ENCODE results near the gene DUSP9.
"Not testable (repeated sequence)": the region's sequence is repeated elsewhere in the genome, so short reads cannot be mapped to it uniquely, and the experiment has no call there.

Gene DUSP9, protein sequence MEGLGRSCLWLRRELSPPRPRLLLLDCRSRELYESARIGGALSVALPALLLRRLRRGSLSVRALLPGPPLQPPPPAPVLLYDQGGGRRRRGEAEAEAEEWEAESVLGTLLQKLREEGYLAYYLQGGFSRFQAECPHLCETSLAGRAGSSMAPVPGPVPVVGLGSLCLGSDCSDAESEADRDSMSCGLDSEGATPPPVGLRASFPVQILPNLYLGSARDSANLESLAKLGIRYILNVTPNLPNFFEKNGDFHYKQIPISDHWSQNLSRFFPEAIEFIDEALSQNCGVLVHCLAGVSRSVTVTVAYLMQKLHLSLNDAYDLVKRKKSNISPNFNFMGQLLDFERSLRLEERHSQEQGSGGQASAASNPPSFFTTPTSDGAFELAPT

GRCh38 chrX:153646620-153647373 lies at the start of gene DUSP9:
TSS of gene DUSP9 (plus strand) at chrX:153647203. CDS start at chrX:153647954, 751 bp downstream.
- Histone ChIP-seq H3K27ac (ENCODE audit: low read depth, low read length) (no peak within 1 kb of the TSS), H3K9ac (ENCODE audit: low read depth, low read length) (no peak within 1 kb of the TSS), H3K4me3 (ENCODE audit: low read depth, low read length) (no peak within 1 kb of the TSS; the same call in 1 of the 2 replicates), H3K36me3 (ENCODE audit: control insufficient read depth, insufficient read depth, low read length) (no peaks in the 10 kb centered on the region), H3K9me3 (ENCODE audit: control insufficient read depth, insufficient read depth, low read length) (peaks cover 39% of the 10 kb centered on the region), H3K4me1 (ENCODE audit: control insufficient read depth, insufficient read depth, low read length) (no peaks in the 10 kb centered on the region), H3K27me3 (ENCODE audit: control insufficient read depth, insufficient read depth, low read length) (peaks cover 72% of the 10 kb centered on the region)

DNA sequence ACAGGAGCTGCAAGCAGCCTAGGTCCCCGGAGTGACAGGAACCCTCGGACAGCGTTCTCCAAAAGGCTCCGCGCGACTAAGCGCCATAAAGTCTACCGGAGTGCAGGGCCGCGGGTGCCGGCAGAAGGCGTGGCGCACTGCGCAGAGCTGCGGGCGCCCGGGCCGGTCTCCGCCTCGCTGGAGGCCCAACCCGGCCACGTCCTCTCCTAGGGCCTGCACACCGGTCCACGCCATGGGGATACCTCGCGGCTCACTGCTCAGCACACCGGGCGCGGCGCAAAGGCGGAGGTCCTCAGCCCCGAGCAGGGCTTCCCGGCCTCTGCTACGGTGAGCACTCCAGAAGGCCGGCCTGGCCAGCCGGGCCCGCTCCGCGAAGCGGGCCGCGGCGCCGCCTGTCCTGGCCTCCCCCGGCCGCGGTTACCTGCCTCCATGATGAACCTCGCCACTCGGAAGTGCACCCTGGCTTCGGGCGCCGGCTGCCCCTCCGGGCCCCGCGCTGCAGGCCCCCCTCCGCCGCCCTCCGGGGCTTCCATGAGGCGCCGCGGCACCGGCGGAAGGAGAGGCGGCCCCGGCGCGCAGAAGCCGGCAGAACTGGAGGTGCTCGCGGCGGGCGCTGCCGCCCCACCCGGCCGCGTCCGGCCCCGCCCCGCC lies 48.3 kb upstream of the DUSP9 start, which contains the start of gene CCNQ:
CCNQ (minus strand) TSS at position 599 of the 651 bp plus-strand sequence; CDS start at position 533, 66 bp downstream.
- peak within 1 kb of the TSS; percentile 73 for H3K4me3 ChIP-seq (ENCODE audit: low read depth, low read length)
- peaks cover 3% of the 10 kb centered on the region; the same call in 1 of the 2 replicates for H3K27me3 ChIP-seq (ENCODE audit: control insufficient read depth, insufficient read depth, low read length)
- peaks cover 36% of the 10 kb centered on the region for H3K9me3 ChIP-seq (ENCODE audit: control insufficient read depth, insufficient read depth, low read length)
- peak within 1 kb of the TSS; percentile 48 for H3K9ac ChIP-seq (ENCODE audit: low read depth, low read length)
- H3K4me1 ChIP-seq (ENCODE audit: control insufficient read depth, insufficient read depth, low read length): no peaks in the 10 kb centered on the region
- H3K36me3 ChIP-seq (ENCODE audit: control insufficient read depth, insufficient read depth, low read length): peaks cover 7% of the 10 kb centered on the region; the same call in 1 of the 2 replicates
- no peak within 1 kb of the TSS for H3K27ac ChIP-seq (ENCODE audit: low read depth, low read length)

- Histone ChIP-seq H3K9ac (ENCODE audit: low read depth, low read length) (peak overlapping the region; percentile 48), H3K27me3 (ENCODE audit: control insufficient read depth, insufficient read depth, low read length) (peaks cover 3% of the 10 kb centered on the region; the same call in 1 of the 2 replicates), H3K9me3 (ENCODE audit: control insufficient read depth, insufficient read depth, low read length) (peaks cover 36% of the 10 kb centered on the region), H3K36me3 (ENCODE audit: control insufficient read depth, insufficient read depth, low read length) (no peaks in the 10 kb centered on the region), H3K4me3 (ENCODE audit: low read depth, low read length) (peak overlapping the region; percentile 73), H3K4me1 (ENCODE audit: control insufficient read depth, insufficient read depth, low read length) (no peaks in the 10 kb centered on the region), H3K27ac (ENCODE audit: low read depth, low read length) (no peak overlapping the region)
Observed at GRCh38 chrX:153599192-153600031, 47.6 kb upstream of the DUSP9 start.

DNA sequence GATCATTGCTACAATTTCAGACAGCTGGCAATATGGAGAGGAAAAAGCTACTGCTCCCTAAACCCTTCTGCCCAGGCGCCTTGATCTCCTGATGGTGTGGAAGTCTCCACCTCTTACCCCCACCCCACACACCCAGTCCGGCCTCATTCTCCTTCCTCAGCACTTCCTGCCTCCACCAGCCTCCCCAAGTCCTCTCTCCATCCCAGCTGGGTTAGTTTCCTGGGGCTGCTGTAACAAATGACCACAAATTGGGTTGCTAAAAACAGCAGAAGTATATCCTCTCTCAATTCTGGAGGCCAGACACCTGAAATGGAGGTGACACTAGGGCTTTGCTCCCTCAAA lies 47.0 kb upstream of the DUSP9 start:
- Histone ChIP-seq H3K27ac (ENCODE audit: low read depth, low read length) (no peak overlapping the region), H3K9me3 (ENCODE audit: control insufficient read depth, insufficient read depth, low read length) (peaks cover 38% of the 10 kb centered on the region), H3K36me3 (ENCODE audit: control insufficient read depth, insufficient read depth, low read length) (no peaks in the 10 kb centered on the region), H3K9ac (ENCODE audit: low read depth, low read length) (no peak overlapping the region), H3K4me1 (ENCODE audit: control insufficient read depth, insufficient read depth, low read length) (no peaks in the 10 kb centered on the region), H3K27me3 (ENCODE audit: control insufficient read depth, insufficient read depth, low read length) (peaks cover 3% of the 10 kb centered on the region; the same call in 1 of the 2 replicates), H3K4me3 (ENCODE audit: low read depth, low read length) (peak overlapping the region; percentile 73)

DNA sequence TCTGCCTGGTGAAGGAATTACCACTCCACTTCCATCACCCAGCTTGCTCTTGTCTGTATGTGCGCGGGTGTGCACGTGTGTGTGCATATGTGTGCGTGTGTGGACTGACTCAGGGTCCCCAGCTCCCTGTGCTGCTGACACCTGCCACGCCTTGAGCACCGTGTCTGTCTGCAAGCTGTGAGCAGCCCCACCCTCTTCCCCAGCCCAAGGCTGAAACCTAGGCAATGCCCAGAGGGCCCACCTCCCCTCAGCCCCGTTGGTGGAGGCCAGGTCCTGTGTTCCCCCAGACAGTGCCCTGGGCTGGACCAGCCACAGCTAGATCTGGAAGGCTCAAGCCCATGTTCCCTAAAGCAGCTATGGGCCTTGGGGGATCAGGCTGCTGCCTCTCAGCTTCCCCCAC lies 46.1 kb upstream of the DUSP9 start:
- Histone ChIP-seq H3K9ac (ENCODE audit: low read depth, low read length) (no peak overlapping the region), H3K4me1 (ENCODE audit: control insufficient read depth, insufficient read depth, low read length) (no peaks in the 10 kb centered on the region), H3K9me3 (ENCODE audit: control insufficient read depth, insufficient read depth, low read length) (peaks cover 38% of the 10 kb centered on the region), H3K27ac (ENCODE audit: low read depth, low read length) (no peak overlapping the region), H3K36me3 (ENCODE audit: control insufficient read depth, insufficient read depth, low read length) (no peaks in the 10 kb centered on the region), H3K4me3 (ENCODE audit: low read depth, low read length) (no peak overlapping the region), H3K27me3 (ENCODE audit: control insufficient read depth, insufficient read depth, low read length) (peaks cover 3% of the 10 kb centered on the region; the same call in 1 of the 2 replicates)

DNA sequence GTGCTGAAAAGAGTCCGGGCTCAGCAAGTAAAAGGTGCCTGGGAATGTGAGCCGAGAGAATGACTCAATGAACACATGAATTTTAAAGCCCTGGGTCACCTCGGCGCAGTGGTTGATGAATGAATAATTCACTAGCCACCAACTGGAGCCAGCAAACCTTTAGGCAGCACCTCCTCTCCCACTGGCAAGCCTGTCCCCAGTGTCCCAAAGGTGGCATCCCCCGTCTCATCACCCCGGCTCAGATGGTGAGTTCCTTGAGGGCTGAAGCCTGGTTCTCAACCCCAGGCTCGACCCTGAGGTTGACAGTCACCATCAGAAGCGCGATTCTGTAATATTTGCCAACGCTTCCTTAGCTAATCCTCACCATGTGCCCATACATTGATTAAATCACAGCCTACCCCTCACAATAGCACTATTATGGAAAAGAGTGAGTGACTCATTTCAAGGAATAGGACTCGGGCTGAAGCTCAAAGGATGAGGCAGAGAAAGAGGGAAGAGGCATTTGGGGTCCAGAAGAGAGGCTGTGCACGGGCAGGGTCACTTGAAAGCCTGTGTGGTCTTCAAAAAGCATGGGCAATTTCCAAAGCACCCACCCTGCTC lies 45.4 kb upstream of the DUSP9 start:
- H3K4me1 ChIP-seq (ENCODE audit: control insufficient read depth, insufficient read depth, low read length): no peaks in the 10 kb centered on the region
- H3K9me3 ChIP-seq (ENCODE audit: control insufficient read depth, insufficient read depth, low read length): peaks cover 37% of the 10 kb centered on the region
- no peaks in the 10 kb centered on the region for H3K36me3 ChIP-seq (ENCODE audit: control insufficient read depth, insufficient read depth, low read length)
- no peak overlapping the region for H3K4me3 ChIP-seq (ENCODE audit: low read depth, low read length)
- no peak overlapping the region for H3K27ac ChIP-seq (ENCODE audit: low read depth, low read length)
- H3K27me3 ChIP-seq (ENCODE audit: control insufficient read depth, insufficient read depth, low read length): peaks cover 3% of the 10 kb centered on the region; the same call in 1 of the 2 replicates
- H3K9ac ChIP-seq (ENCODE audit: low read depth, low read length): no peak overlapping the region

GRCh38 chrX:153602601-153603000 lies 44.4 kb upstream of the DUSP9 start:
- Histone ChIP-seq H3K9ac (ENCODE audit: low read depth, low read length) (no peak overlapping the region), H3K27me3 (ENCODE audit: control insufficient read depth, insufficient read depth, low read length) (peaks cover 6% of the 10 kb centered on the region; the same call in 1 of the 2 replicates), H3K4me1 (ENCODE audit: control insufficient read depth, insufficient read depth, low read length) (no peaks in the 10 kb centered on the region), H3K4me3 (ENCODE audit: low read depth, low read length) (no peak overlapping the region), H3K36me3 (ENCODE audit: control insufficient read depth, insufficient read depth, low read length) (no peaks in the 10 kb centered on the region), H3K27ac (ENCODE audit: low read depth, low read length) (no peak overlapping the region), H3K9me3 (ENCODE audit: control insufficient read depth, insufficient read depth, low read length) (peaks cover 31% of the 10 kb centered on the region)

DNA sequence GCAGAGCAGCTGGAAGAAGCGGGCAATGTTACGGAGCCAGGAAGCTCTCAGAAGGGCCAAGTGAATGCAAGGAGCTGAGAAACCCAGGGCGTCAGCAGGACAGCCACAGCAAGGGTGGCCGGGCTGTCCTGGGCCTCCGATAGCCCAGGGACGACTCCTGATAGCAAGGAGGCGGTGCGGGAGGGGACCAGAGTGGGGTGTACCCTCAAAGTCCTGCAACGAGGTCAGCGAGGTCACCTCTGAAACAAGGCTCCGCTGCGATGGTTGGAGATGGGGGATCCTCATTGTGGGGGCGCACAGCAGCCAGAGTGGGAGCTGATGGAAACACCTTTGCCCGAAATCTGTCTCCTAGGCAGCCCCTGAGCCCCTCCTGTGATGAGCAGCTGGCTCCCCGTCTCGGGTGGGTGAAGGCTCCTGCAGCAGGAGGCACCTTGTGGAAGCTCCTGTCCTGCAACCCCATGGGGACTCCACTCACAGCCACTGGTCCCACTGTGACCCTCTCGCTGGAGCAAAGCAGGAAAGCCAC lies 43.8 kb upstream of the DUSP9 start:
- H3K9me3 ChIP-seq (ENCODE audit: control insufficient read depth, insufficient read depth, low read length): peaks cover 26% of the 10 kb centered on the region
- H3K4me1 ChIP-seq (ENCODE audit: control insufficient read depth, insufficient read depth, low read length): no peaks in the 10 kb centered on the region
- no peak overlapping the region for H3K4me3 ChIP-seq (ENCODE audit: low read depth, low read length)

DNA sequence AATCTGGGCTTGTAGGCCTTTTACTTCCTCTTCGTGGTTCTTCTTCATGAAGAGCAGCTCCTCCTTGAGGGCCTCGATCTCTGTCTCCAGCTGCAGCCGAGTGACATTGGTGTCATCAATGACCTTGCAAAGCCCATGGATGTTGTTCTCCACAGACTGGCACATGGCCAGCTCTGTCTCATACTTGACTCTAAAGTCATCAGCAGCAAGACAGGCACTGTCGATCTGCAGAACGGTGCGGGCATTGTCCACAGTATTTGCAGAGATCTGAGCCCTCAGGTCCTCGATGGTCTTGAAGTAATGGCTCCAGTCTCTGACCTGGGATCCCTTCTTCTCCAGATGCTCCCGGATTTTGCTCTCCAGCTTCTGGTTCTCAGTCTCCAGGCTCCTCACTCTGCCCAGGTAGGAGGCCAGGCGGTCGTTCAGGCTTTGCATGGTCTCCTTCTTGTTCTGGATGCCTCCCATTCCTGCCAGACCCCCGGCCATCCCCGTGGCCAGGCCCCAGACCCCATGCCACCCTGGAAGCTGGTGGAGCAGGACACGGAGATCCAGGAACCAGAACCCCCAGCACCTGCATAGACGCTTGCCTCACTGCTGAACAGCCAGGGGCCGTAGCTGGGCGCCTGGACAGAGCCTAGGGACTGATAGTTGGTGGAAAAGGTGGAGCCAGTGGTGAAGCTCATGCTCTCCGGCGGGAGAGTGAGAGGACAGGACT lies 42.2 kb upstream of the DUSP9 start:
- not testable (repeated sequence) for H3K4me3 ChIP-seq (ENCODE audit: low read depth, low read length); H3K36me3 ChIP-seq (ENCODE audit: control insufficient read depth, insufficient read depth, low read length); H3K9ac ChIP-seq (ENCODE audit: low read depth, low read length); H3K27ac ChIP-seq (ENCODE audit: low read depth, low read length); H3K4me1 ChIP-seq (ENCODE audit: control insufficient read depth, insufficient read depth, low read length)
- peaks cover 20% of the 10 kb centered on the region for H3K27me3 ChIP-seq (ENCODE audit: control insufficient read depth, insufficient read depth, low read length)
- peaks cover 32% of the 10 kb centered on the region for H3K9me3 ChIP-seq (ENCODE audit: control insufficient read depth, insufficient read depth, low read length)

More for the DNA sequence above, 43.8 kb upstream of the DUSP9 start:
- no peak overlapping the region for H3K9ac ChIP-seq (ENCODE audit: low read depth, low read length)
- peaks cover 6% of the 10 kb centered on the region; the same call in 1 of the 2 replicates for H3K27me3 ChIP-seq (ENCODE audit: control insufficient read depth, insufficient read depth, low read length)
- no peak overlapping the region for H3K27ac ChIP-seq (ENCODE audit: low read depth, low read length)
- H3K36me3 ChIP-seq (ENCODE audit: control insufficient read depth, insufficient read depth, low read length): no peaks in the 10 kb centered on the region
